GM19372 (cell line): ENCODE results near the gene TP73.
"Not testable (repeated sequence)": the region's sequence is repeated elsewhere in the genome, so short reads cannot be mapped to it uniquely, and the experiment has no call there.

ENCODE experiments used
- ATAC-seq: cut with Tn5 transposase; IDR thresholded peaks from one replicate; pipeline ENCODE4 v1.9.1; 2021; ENCODE audit warnings: mild to moderate bottlenecking, low read depth, moderate library complexity; ENCODE audit not compliant: unreplicated experiment

Gene TP73

DNA sequence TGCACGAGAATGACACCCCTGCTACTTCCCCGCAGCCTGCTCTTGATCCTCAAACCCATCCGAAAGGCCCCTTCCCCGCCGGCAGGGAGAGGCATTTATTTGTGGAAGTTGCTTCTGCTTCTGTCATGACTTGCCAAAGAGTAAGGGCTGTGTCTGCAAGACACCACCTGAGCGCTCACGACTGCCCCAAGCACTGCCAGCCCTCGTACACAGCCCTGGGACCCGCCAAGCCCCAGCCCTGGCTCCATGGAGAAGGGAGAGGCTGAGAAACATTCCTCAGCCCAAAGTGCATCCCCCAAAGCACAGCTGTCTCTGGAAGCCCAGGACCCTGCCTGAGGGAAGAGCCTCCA is 33.8 kb upstream of the TP73 start:
- ATAC-seq = no peak

- ATAC-seq = peak; percentile 54
These were observed 33.2 kb upstream of the TP73 start for GRCh38 chr1:3618881-3619671.

GRCh38 chr1:3620708-3621107 is 31.6 kb upstream of the TP73 start:
- no peak for ATAC-seq

GRCh38 chr1:3621151-3621671 is 31.1 kb upstream of the TP73 start:
- ATAC-seq = not testable (repeated sequence)

GRCh38 chr1:3622102-3622501 is 30.2 kb upstream of the TP73 start:
- ATAC-seq = not testable (repeated sequence)

DNA sequence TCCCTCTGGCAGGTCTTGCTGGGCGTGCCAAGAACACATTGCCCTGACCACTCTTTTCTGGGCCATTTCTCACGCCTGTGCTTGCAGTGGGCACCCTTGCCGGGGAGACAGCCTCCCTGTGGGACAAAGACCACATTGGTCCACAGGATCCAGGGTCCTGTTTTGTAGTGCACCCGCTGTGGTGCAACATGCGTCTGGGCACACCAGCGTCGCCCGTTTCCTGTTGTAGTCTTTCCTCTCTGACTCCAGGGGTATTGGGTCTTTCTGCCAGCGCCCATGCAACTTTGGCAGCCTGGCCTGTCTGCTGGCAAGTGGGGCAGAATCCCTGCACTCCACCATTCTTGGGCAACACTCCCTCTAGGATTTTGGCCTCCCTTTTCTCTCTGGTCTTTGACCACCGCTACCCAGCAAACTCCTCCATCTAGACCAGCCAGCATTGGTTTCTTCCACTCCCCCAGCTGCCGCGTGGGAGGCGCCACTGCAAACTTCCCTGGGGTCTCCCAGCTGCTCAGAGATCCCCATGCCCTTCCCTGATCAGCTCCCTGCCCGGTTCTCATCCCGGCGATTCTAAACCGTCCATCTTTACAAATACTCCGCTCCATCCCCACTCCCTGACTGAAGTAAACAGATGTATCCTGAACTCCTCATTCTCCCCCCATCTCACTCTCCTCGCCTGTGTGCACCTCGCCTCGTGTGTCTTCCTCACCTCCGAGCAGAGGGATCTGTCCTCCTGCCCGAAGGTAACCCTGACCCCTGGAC is 28.7 kb upstream of the TP73 start:
- no peak for ATAC-seq

- peak; percentile 94 for ATAC-seq
These were observed 27.8 kb upstream of the TP73 start, which contains the start of gene TPRG1L for GRCh38 chr1:3624200-3625136. TSS of gene TPRG1L (plus strand) at chr1:3625015. CDS start at chr1:3625073, 58 bp downstream.

- ATAC-seq = peak; percentile 9
These were observed 27.0 kb upstream of the TP73 start for GRCh38 chr1:3625151-3625907.

DNA sequence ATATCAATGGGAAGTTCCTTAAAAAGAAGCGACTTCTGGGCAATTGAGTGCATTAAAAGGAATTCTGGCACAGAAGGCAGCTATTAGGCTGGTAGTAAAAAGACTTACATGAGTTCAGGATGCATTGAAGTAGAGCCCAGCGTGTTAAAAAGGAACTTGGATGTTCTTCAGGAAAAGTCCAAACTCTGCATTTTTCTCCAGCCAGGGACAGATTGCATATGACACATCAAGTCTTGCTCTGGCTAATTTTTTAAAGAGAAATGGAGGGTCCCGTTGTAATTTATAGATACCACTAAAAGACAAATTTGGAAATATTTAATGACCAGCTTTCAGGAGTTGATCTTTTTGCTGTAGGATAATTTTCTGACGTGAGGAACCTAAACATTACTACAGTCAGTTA is 26.3 kb upstream of the TP73 start:
- ATAC-seq = no peak

DNA sequence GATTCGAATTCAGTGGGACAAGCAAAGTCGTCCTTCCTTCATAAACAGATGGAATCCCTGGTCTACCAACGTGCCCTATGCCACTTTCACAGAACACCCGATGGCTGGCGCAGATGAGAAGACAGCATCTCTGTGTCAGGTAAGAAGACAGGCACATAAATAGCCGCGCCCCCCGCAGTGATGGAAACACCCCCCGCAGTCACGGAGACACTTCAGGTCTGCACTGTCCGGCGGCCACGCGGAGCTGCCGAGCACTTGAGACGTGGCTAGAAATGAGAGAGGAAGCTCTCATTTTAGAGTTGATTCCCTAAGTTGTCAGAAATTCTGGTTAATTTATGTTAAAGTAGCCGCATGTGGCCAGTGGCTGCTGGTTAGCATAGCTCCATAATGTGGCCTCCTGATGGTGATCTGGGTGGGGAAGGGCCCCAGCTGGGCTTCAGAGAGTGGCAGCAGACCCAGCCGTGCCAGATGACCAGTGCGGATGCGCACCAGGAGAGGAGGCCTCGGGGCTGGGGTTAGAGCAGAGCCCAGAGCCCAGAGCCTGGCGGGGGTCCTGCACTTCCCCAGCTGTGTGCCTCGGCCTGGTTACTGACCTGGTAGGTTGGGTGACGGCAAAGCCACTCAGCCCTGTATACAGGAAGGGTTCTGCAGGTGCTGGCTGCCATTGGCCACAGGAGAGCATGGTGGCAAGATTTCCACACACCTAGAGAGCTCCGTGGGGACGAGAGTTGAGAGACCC is 24.6 kb upstream of the TP73 start:
- ATAC-seq = no peak

GRCh38 chr1:3628445-3628844 is 23.9 kb upstream of the TP73 start:
- no peak for ATAC-seq

GRCh38 chr1:3629561-3630160 is 22.7 kb upstream of the TP73 start:
- no peak for ATAC-seq

DNA sequence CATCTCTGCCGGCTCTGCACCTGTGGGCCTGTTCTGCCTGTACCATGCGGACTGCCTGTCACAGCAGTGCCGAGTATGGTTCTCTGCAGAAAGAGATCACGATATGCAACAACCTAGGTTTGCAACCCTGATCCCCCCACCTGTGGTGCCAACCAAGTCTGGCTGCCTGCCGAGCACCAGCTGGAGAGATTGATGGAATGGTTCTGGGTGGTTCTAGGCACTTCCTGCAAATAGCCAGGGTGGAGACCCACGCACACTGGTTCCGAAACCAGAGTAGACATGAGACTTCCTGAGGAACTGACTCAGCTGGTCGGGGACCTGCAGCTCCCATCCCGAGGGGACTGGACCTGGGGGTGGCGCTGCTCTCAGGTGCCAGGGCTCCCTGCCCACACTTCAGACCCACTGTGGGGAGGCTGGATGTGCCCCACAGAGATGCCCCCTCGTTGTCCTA is 22.1 kb upstream of the TP73 start:
- ATAC-seq = no peak

GRCh38 chr1:3630914-3631313 is 21.4 kb upstream of the TP73 start:
- ATAC-seq = no peak

DNA sequence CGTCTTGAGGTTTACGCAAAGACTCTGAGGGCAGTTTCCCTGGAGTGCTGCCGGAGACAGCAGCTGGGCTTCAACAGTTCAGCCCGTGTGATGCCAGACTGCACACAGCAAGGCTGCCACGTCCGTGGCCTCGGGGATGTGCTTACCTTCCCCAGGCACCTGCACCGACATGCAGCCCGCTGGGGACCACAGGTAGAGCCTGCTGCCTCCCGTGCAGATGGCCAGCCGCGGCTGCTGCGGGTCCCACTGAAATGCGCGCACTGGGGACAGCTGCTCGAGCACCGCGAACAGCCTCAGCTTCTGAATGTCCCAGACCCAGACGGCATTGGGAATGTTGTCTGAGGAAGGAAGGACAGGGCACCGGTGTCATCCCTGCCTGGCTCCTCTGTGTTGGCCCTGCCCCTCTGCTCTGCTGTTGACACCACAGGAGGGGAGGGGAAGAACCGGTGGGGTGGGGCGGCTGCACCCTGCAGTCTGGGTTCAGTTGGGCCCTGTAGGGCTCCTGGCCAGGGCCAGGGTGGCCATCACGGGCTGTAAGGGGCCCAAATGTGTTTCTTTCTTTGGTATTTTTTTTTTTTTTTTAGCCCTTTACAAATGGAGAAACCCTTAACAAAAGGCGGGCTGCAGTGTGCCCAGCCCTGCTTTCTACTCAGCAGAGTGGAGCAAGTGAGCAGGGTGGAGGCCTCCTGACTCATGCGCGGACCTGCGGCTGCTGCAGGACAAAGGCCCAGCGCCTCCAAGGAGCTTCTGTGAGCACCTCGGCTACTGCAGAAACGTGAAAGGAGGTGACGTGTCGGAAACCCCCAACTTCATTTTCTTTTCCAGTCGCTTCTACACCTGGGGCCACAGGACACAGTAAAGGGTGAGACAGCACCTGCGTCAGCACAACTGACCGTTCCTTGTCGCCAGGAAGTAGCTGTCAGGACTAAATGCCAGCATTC is 20.7 kb upstream of the TP73 start:
- ATAC-seq = no peak

DNA sequence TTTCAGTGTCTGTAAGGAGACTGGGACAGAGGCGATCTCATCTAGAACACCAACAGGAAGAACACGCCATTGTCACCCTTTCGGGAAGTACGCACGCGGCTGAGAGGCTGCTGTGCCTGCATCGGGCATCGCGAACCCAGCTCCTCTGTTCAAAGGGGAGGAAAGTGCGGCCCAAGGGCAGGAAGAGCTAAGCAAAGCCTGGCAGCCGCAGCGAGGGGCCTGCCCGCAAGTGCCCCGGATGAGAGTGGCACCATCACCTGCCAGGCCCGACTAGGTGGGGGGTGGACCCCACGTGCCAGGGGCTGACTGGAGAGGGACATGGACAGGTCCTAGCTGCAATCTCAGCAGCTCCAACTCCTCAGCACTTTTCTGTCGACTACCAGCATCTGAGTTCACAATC is 20.0 kb upstream of the TP73 start:
- no peak for ATAC-seq

GRCh38 chr1:3632716-3633343 is 19.5 kb upstream of the TP73 start:
- ATAC-seq = no peak
